DMS 273 (cell line): Measurements from ENCODE around the gene LCOR.
A peak's percentile ranks its signal among the peaks of the same experiment; 100 is the strongest.

Experiments
- DNase-seq: peaks from one replicate; lab custom pipeline; 2025; ENCODE audit not compliant: unreplicated experiment; lab: John Stamatoyannopoulos, UW

LCOR gene

DNA sequence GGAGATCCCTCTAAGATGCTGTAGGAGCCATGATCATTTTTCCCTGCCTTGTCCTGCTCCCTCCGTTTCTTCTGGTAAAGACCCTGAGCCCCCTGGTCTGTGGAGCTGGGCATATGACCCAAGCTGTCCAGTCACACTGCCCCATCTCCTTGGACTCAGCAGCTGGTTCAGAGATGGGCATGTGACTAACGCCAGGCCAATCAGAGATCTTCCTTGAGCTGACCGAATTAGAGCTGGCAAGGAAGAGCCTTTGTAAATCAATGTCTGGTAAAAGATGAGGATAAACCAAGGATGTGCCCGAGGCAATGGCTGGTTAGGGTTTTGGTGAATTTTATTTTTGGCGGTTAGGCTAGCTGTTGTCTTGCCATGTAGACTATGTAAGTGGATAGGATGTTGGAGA is 173.3 kb downstream of the LCOR start:
- no peak for DNase-seq

DNA sequence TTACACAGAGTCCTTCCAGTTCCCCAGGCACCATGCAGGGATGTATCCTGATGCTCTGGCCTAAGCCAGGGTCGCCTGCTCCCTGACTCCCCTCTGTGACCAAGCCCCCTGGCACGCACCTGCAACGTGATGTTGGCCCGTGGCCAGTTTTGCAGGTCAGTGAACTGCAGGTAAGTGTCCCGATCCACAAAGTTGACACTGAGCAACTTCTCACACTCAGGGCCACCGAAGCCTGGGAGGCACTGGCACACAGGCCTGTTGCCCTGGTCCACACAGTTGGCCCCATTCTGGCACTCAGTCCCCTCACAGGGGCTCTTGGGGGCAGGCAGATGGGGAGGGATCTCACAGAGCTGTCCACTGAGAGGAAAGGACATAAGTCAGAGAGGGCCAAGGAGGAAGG is 174.3 kb downstream of the LCOR start:
- DNase-seq, result no peak

GRCh38 chr10:97007417-97007816 is 175.3 kb downstream of the LCOR start:
- DNase-seq, result no peak

DNA sequence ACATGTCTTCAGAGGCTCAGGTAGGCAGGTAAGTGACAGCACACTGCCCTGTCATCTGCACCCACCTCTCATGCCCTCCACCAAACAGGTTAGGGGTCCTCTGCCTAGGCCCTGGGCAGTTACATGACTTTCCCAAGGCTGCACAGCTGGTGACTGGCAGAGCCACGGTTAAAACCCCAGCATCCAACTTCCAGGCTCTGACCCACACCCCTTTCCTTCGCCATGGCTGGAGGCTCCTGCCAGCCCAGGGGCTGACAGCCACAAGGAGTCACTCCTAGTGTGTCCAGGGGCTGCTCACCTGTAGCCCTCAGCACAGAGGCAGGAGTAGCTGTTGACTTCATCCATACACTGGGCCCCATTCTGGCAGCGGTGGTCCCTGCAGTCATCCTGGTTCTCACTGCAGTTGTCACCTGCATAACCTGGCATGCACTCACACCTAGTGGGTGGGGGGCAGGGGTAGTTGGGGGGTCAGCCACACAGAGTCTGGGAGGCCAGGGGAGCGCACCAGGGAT is 178.7 kb downstream of the LCOR start:
- DNase-seq, result no peak

- DNase-seq, result no peak
Measured at GRCh38 chr10:97011397-97011796, 179.3 kb downstream of the LCOR start.

- DNase-seq, result no peak
Measured at GRCh38 chr10:97012470-97012869, 180.4 kb downstream of the LCOR start.

GRCh38 chr10:97013568-97013967 is 181.5 kb downstream of the LCOR start:
- no peak for DNase-seq

- DNase-seq, result no peak
Measured at GRCh38 chr10:97013983-97014382, 181.9 kb downstream of the LCOR start.

GRCh38 chr10:97015240-97015639 is 183.1 kb downstream of the LCOR start:
- DNase-seq, result no peak

DNA sequence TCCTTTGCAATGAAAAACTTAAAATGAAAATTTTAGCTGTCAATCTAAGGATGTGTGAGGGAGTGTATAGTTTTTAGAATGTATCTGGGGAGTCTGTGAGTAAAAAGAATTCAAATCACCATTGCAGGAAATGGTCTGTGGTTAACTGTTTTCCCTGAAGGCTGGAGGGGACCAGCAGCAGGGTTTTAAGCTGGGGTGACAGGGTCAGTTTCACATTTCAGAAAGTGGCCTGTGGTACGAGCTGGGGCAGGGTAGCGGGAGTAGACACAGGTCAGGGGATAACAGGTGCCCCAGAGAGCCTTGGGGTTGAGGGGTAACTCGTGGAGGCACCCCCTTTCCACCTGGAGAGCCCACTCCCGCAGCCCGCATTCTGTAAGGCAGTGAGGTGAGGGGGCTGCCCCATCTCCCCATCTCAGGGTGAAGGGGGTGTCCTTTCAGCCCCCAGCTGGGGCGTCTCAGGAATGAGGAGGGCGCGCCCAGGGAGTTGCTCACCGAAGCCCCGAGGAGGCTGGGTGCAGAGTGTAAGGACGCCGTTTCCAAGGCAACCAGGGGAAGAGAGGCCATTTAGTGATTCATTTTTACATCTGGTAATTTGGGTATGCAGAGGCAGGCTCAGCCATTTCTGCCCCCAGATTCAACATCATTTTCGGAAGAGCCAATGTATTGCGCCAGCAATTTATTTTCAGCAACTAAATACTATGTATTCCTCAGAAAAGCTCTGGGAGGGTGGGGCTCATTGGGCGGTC is 184.8 kb downstream of the LCOR start:
- no peak for DNase-seq

- DNase-seq, result no peak
Measured at GRCh38 chr10:97017474-97017903, 185.4 kb downstream of the LCOR start.

DNA sequence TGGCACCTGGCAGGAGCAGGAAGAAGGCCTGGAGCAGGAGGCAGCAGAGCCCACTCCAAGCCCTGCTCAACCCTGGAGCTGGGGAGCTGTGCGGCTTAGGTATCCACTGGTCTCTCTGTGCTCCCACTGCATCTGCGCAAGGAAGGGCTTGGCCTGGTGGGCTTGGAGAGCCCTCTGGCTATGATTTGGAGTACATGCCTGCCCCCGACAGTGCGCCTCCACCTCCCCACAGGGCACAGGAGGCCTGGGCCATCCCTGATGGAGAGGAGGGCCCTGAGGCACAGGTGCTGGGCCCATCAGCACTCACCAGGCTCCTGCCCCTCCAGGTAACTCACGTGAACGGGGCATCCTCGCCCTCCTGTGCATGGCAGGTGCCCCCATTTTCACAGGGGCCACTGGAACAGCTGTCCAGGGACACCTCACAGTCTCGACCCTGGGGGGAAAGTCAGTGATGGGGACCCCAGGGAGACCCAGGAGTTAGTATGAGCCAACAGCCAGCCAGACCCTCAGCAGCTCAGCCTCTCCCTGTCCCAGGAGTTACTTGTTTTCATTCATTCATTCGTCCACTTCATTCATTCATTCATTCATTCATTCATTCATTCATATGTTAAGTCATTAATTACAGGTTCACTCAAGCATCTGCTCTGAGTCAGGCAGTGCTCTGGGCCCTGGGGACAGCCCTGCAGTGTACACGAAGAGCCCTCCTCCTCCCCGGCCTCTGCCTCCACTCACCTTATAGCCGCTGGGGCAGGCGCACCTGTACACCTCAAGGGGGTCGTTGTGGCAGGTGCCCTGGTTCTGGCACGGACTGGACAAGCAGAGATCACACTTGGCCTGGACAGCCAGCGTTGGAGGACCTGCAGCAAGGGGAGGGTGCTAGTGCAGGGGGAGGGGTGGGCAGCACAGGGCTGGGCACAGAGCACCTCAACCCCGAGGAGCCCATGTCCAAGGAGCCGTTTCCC is 186.4 kb downstream of the LCOR start:
- no peak for DNase-seq

DNA sequence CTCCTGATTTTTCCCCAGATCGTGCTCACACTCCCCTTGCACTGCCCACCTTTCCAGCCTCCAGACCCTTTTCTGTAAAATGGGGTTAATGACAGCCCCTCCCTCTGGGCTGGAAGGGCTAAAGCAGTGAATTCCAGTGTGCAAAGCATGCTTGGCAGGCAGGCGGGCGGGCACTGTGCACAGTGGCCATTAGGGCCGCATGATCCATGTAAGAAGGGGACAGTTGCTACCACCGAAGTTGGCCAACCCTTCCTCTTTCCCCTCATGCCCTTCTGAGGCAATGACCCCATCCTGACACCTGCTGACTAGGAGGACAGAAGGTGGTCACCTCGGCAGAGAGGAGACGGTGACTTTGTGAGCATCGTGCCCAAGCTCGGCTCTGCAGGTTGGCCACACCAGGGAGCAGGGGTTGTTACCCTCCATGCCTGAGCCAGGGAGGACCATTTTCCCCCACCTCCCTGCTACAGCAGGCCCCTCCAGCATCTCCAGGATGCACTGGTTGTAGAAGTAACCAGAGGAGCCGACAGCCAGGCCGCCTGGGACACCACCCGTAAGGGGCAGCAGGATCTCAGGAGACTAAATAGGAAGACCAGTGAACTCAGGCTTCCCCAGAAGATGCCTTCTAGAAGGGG is 187.2 kb downstream of the LCOR start:
- DNase-seq, result no peak

DNA sequence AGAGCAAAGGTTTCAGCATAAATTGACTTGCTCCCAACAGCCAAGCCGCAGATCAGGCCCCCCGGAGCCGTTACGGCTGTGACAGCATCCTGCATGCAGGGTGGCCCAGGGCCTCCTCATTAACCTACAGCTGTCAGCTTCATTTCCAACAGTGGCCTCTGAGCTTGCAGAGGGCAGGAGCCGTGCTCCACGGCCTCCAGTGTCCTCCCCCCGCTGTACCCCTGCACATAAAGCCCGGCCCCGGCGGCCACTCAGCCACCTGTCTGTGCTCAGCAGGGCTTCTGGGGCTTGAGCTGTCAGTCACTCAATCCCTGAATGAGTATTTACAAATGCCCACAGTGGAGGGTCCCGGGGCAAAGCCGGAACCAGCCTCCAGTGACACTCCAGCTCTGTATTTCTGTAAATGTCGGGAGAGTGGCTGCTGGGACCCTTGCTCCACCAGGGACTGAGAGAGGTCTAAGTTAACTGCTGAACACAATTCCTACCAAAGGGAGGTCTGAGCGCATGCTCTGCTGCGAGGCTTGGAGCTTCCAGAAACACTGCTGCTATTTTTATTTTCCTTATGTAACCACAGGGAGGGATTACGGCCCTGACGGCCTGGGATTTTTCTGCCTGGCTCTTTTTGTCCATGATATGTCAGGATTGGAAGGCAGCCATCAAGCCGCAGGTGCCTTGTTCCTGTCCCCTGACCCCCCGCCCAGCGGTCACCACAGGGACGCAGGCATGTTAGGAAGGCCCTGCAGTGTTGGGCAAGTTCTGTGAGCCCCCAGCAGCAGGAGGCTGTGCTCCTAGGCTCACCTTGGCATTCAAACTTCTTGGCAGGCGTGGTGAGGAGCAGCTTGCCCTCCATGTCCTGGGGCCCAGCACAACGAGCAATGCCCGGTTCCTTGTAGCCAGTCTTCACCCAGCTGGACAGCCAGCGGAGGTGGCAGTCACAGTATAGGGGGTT is 188.6 kb downstream of the LCOR start:
- no peak for DNase-seq

DNA sequence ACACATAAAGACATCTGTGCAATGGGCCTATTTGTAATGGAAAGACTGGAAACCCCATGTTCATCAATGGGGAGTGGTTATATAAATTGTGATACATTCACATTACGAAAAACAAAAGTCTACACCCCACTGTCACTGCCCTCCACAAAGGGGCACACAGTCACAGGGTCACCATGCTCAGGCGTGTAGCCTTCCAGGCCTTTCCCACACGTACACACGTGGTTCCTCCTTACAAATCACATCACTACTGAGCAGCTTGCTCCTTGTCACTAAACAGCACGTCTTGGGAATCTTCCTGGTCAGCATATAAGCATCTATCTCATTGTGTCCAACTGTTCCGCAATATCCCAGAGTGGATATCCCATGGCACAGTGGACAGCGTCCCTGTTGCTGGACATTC is 190.5 kb downstream of the LCOR start:
- DNase-seq, result no peak

DNA sequence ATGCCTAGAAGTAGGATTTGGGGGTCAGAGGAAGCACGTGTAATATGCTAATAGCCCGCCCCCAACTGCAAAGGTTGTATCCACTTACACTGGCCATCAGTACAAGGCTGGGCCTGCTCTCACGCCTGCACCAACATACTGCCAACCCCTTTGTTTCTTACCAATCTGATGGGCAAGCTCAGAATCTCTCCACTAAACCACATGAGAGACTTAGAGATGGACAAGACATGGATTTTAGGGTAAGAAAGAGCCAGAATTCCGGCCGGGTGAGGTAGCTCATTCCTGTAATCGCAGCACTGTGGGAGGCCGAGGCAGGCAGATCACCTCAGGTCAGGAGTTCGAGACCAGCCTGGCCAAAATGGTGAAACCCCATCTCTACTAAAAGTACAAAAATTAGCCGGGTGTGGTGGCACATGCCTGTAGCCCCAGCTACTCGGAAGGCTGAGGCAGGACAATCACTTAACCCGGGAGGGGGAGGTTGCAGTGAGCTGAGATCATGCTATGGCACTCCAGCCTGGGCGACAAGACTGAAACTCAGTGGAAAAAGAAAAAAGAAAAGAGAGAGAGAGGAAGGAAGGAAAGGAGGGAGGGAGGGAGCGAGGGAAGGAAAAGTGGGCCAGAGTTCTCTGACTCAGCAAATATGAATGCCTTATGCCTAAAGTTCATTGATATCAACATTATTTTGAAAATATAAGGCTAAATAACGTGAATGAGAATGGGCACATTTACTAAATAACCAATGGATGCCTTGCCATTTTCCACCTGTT is 191.5 kb downstream of the LCOR start:
- no peak for DNase-seq

GRCh38 chr10:97024168-97025073 is 192.3 kb downstream of the LCOR start:
- no peak for DNase-seq

GRCh38 chr10:97025613-97026242 is 193.6 kb downstream of the LCOR start:
- peak; percentile 60 for DNase-seq
